Measurements from ENCODE around the gene MEDAG. TPM values are rescaled to one million over a fixed set of nuclear protein-coding genes. Genes with fewer than 3 reads are reported as not detected.

The MEDAG gene
- polyA plus RNA-seq, 1 donor (not counting 4 experiments of a cell fraction or from before 2014, with no cell fraction given): 0.03 TPM

- Histone ChIP-seq H3K9ac (ENCODE audit: control insufficient read depth, extremely low read depth, insufficient read depth, low read length) (no peak overlapping the region), H4K20me1 (ENCODE audit: control insufficient read depth, extremely low read depth, insufficient read depth, low read length) (no peaks in the 10 kb centered on the region), H3K9me1 (ENCODE audit: control insufficient read depth, extremely low read depth, insufficient read depth, low read length) (no peaks in the 10 kb centered on the region), H2AFZ (ENCODE audit: control insufficient read depth, low read length) (no peak overlapping the region), H3K4me2 (ENCODE audit: control insufficient read depth, extremely low read depth, insufficient read depth, low read depth, low read length) (no peak overlapping the region), H3K4me1 (ENCODE audit: control insufficient read depth, extremely low read depth, insufficient read depth, low read length) (peaks cover 25% of the 10 kb centered on the region), H3K27ac (ENCODE audit: control insufficient read depth, insufficient read depth, low read length) (no peak overlapping the region), H3K36me3 (ENCODE audit: control insufficient read depth in 2 of 2, extremely low read depth in 1 of 2, insufficient read depth in 2 of 2, low read length in 2 of 2) (no peaks in the 10 kb centered on the region), H3K9me3 (ENCODE audit: control insufficient read depth, low read depth, low read length) (no peaks in the 10 kb centered on the region), H3K79me2 (ENCODE audit: control insufficient read depth, insufficient read depth, low read length) (no peaks in the 10 kb centered on the region), H3K27me3 (ENCODE audit: control insufficient read depth, extremely low read depth, insufficient read depth, low read length) (no peaks in the 10 kb centered on the region), H3K4me3 (ENCODE audit: control insufficient read depth in 2 of 3, extremely low read depth in 1 of 3, insufficient read depth in 2 of 3, low read depth in 1 of 3, low read length in 3 of 3) (no peak overlapping the region)
- no peak for FAIRE-seq
- TF ChIP-seq CTCF (optimal IDR thresholded peaks at IDR 0.05 in 1 of 3, IDR thresholded peaks at IDR 0.05 in 1 of 3, conservative IDR thresholded peaks at IDR 0.05 in 1 of 3; ENCODE audit: extremely low read depth in 1 of 3, insufficient read depth in 2 of 3, low read length in 3 of 3) (no peak), EZH2 (IDR thresholded peaks at IDR 0.05; ENCODE audit: low read length) (no peak)
- dilution Hi-C loops (cut with MboI; ENCODE audit: extremely low pct_ligation_motif_present, low sequenced_read_pairs): loop anchor here (10.0 kb wide), 1 partner anchor 68 kb away; no protein-coding TSS in a partner anchor
- DNase-seq (ENCODE audit: low read depth, low spot score): no peak
These were observed 43.4 kb upstream of the MEDAG start for GRCh38 chr13:30862707-30863106.

GRCh38 chr13:30863231-30863630, 42.8 kb upstream of the MEDAG start:
- dilution Hi-C loops (cut with MboI; ENCODE audit: extremely low pct_ligation_motif_present, low sequenced_read_pairs): loop anchor here (10.0 kb wide), 1 partner anchor 68 kb away; no protein-coding TSS in a partner anchor
- no peak overlapping the region for H3K27ac ChIP-seq (ENCODE audit: control insufficient read depth, insufficient read depth, low read length)
- DNase-seq (ENCODE audit: low read depth, low spot score) (no peak), FAIRE-seq (no peak)
- no peak for TF ChIP-seq EZH2 (IDR thresholded peaks at IDR 0.05; ENCODE audit: low read length)
- TF ChIP-seq CTCF (optimal IDR thresholded peaks at IDR 0.05 in 1 of 3, IDR thresholded peaks at IDR 0.05 in 1 of 3, conservative IDR thresholded peaks at IDR 0.05 in 1 of 3; ENCODE audit: extremely low read depth in 1 of 3, insufficient read depth in 2 of 3, low read length in 3 of 3): no peak
- no peaks in the 10 kb centered on the region for H3K9me1 ChIP-seq (ENCODE audit: control insufficient read depth, extremely low read depth, insufficient read depth, low read length)
- no peaks in the 10 kb centered on the region for H3K27me3 ChIP-seq (ENCODE audit: control insufficient read depth, extremely low read depth, insufficient read depth, low read length)
- no peaks in the 10 kb centered on the region for H3K79me2 ChIP-seq (ENCODE audit: control insufficient read depth, insufficient read depth, low read length)
- no peaks in the 10 kb centered on the region for H3K36me3 ChIP-seq (ENCODE audit: control insufficient read depth in 2 of 2, extremely low read depth in 1 of 2, insufficient read depth in 2 of 2, low read length in 2 of 2)
- no peak overlapping the region for H3K4me3 ChIP-seq (ENCODE audit: control insufficient read depth in 2 of 3, extremely low read depth in 1 of 3, insufficient read depth in 2 of 3, low read depth in 1 of 3, low read length in 3 of 3)
- H4K20me1 ChIP-seq (ENCODE audit: control insufficient read depth, extremely low read depth, insufficient read depth, low read length): no peaks in the 10 kb centered on the region
- no peak overlapping the region for H2AFZ ChIP-seq (ENCODE audit: control insufficient read depth, low read length)
- no peak overlapping the region for H3K9ac ChIP-seq (ENCODE audit: control insufficient read depth, extremely low read depth, insufficient read depth, low read length)
- no peak overlapping the region for H3K4me2 ChIP-seq (ENCODE audit: control insufficient read depth, extremely low read depth, insufficient read depth, low read depth, low read length)
- H3K4me1 ChIP-seq (ENCODE audit: control insufficient read depth, extremely low read depth, insufficient read depth, low read length): peaks cover 25% of the 10 kb centered on the region
- H3K9me3 ChIP-seq (ENCODE audit: control insufficient read depth, low read depth, low read length): no peaks in the 10 kb centered on the region
